KG1 (cell line): ENCODE data around the gene PABPC1L.

Experiments
- DNase-seq: peaks from one replicate; lab custom pipeline; 2025; lab: John Stamatoyannopoulos, UW

PABPC1L gene

GRCh38 chr20:44942264-44942973, 32.6 kb downstream of the PABPC1L start:
- no peak for DNase-seq

- DNase-seq, result no peak
These were observed 34.0 kb downstream of the PABPC1L start for GRCh38 chr20:44943828-44944227.

- no peak for DNase-seq
These were observed 35.4 kb downstream of the PABPC1L start for GRCh38 chr20:44945261-44945660.

GRCh38 chr20:44946271-44946852, 36.5 kb downstream of the PABPC1L start:
- no peak for DNase-seq

- no peak for DNase-seq
These were observed 38.2 kb downstream of the PABPC1L start for GRCh38 chr20:44948107-44948506.

GRCh38 chr20:44948513-44948912, 38.7 kb downstream of the PABPC1L start:
- DNase-seq, result no peak

- no peak for DNase-seq
These were observed 40.5 kb downstream of the PABPC1L start for GRCh38 chr20:44950368-44950767.

- no peak for DNase-seq
These were observed 42.9 kb downstream of the PABPC1L start for GRCh38 chr20:44952731-44953130.

GRCh38 chr20:44954211-44954610, 44.4 kb downstream of the PABPC1L start:
- no peak for DNase-seq

- no peak for DNase-seq
These were observed 45.4 kb downstream of the PABPC1L start for GRCh38 chr20:44955270-44955669.

- DNase-seq, result no peak
These were observed 46.5 kb downstream of the PABPC1L start for GRCh38 chr20:44956410-44956809.

- DNase-seq, result no peak
These were observed 48.4 kb downstream of the PABPC1L start for GRCh38 chr20:44958276-44958675.

GRCh38 chr20:44959082-44959637, 49.3 kb downstream of the PABPC1L start:
- no peak for DNase-seq

- no peak for DNase-seq
These were observed 49.8 kb downstream of the PABPC1L start for GRCh38 chr20:44959638-44960102.

GRCh38 chr20:44960103-44960852, 50.4 kb downstream of the PABPC1L start, which contains the start of gene TOMM34:
TSS of gene TOMM34 (minus strand) at chr20:44960397. CDS start at chr20:44960333, 64 bp downstream.
- peak; percentile 90 for DNase-seq

- no peak for DNase-seq
These were observed 51.4 kb downstream of the PABPC1L start for GRCh38 chr20:44961011-44961869.

- no peak for DNase-seq
These were observed 52.0 kb downstream of the PABPC1L start for GRCh38 chr20:44961870-44962267.

GRCh38 chr20:44962483-44962882, 52.6 kb downstream of the PABPC1L start:
- DNase-seq, result no peak

- DNase-seq, result no peak
These were observed 53.7 kb downstream of the PABPC1L start for GRCh38 chr20:44963325-44964215.

- no peak for DNase-seq
These were observed 55.8 kb downstream of the PABPC1L start for GRCh38 chr20:44965651-44966029.
